NK-92 (cell line): ENCODE data around the gene CEP135.
"Not testable (repeated sequence)": the region's sequence is repeated elsewhere in the genome, so short reads cannot be mapped to it uniquely, and the experiment has no call there.

Experiments
- DNase-seq: peaks from one replicate; lab custom pipeline; 2025; ENCODE audit not compliant: unreplicated experiment; lab: John Stamatoyannopoulos, UW

The CEP135 gene

DNA sequence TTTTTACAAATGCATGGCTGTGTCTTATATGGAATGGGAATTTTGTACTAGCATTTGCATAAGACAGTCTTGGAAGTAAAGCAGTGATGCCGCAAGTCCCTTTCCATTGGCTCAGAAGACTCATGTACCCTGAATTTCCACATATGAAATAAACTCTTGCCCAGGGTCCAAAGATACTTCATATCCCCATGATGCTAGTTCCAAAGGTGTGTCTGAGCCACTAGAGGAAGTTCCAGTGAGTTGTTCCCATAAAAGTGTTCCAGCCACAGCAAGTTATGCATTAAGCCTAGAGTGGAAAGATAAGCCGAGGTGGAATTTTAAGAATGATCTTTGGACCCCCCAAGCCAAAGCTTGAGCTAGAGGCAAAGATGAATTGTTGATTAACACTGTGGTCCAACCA is 9.3 kb upstream of the CEP135 start:
- DNase-seq = no peak

- no peak for DNase-seq
Measured at GRCh38 chr4:55941881-55942396, 6.8 kb upstream of the CEP135 start.

DNA sequence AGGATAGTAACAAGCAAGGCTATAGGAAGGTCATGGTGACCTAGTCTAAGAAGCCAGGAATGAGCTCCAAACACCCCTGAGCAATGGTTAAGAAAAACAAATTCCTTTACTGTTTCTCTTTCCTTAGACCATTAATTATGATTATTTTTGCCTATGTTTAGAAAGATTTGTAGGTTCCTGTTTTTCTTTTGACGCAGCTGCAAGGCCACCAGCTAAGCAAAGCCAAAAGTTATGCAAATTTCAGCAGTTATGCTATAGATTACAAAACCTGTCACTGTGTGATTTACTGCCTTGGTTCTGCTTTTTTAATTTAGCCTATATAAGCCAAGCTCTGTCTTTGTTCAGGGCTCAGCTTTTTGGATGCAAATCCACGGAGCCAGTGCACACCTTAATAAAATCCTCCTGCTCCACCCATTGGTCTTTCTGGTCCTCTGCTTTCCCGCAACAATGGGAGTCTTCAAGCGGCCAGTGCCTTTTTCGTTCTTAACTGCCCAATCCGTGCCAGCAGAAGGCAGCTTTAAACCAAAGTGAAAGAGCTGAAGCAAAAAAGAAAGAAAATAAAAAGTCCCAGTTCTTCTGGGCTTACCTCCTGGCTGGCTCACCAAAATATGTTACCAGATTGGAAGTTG is 1.4 kb upstream of the CEP135 start:
- DNase-seq = no peak

- no peak for DNase-seq
Measured at GRCh38 chr4:55947912-55948725, 626 bp upstream of the CEP135 start.

DNA sequence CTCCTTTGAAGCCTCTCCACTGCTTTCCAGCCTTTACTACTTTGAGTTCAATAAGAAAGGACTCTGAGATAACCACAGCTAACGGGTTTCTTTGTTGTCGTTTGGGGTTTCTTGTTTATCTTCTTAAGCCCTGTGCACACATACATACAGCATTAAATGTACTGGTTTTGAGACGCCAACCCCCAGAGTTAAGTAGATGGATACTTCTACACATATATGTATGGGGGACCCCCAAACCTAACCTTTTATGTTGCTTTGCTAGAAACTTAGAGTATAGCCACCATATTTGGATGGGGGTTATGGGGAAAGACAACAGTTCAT is 697 bp downstream of the CEP135 start:
- no peak for DNase-seq

GRCh38 chr4:55951191-55951922 is 2.6 kb downstream of the CEP135 start:
- no peak for DNase-seq

DNA sequence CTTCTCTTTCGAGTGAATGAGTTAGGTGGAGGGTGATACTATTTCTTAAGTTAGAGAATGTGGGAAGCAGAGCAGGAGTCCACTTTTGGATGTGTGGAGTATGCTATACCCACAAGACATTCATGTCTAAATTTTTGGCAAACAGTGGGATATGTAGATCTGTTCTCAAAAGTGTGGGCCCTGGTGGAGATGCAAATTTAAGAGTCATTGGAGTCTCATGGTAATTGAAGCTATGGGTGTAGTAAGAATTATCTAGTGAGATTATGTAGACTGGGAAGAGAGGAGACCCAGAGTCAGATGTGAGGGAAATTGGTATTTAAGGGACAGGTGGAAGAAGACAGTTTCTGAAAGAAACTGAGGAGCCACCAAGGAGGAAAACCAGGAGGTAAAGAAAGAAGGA is 7.0 kb downstream of the CEP135 start:
- no peak for DNase-seq

GRCh38 chr4:55959655-55960054 is 10.9 kb downstream of the CEP135 start:
- no peak for DNase-seq

- DNase-seq = no peak
Measured at GRCh38 chr4:55964046-55964445, 15.3 kb downstream of the CEP135 start.

DNA sequence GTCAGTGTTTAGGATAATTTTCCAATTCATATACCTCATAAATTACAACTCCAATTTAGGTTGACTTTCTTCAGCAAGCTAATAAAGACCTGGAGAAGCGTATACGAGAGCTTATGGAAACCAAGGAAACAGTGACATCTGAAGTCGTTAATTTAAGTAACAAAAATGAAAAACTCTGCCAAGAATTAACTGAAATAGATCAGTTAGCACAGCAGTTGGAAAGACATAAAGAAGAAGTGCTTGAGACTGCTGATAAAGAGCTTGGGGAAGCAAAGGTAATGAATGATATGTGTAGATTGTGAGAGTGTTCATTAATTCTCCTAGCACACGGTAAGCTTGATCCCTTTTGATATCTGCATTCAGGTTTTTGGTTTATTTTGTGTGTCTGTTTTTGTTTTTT is 16.8 kb downstream of the CEP135 start:
- DNase-seq = no peak

- not testable (repeated sequence) for DNase-seq
Measured at GRCh38 chr4:55966324-55966723, 17.6 kb downstream of the CEP135 start.

- DNase-seq = no peak
Measured at GRCh38 chr4:55967376-55967775, 18.6 kb downstream of the CEP135 start.

GRCh38 chr4:55973650-55974049 is 24.9 kb downstream of the CEP135 start:
- no peak for DNase-seq

- no peak for DNase-seq
Measured at GRCh38 chr4:55977811-55978210, 29.1 kb downstream of the CEP135 start.

DNA sequence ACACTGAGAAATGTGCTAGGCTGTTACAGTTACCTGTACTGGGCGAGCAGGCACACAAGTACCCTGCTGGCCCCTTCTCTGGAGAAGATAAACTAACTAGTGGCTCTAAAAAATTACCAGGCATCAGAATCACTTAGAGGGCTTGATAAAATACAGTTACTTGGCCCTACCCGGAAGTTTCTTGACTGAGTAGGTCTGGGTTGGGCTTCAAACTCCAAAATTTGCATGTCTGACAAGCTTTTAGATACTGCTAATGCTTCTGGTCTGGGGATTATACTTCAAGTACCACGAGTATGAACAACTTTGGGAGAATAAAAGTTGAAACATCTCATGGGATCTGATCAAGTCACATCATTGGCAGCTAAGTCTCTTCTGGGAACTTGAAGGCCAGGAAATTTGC is 30.8 kb downstream of the CEP135 start:
- DNase-seq = no peak

- DNase-seq = no peak
Measured at GRCh38 chr4:55980725-55981124, 32.0 kb downstream of the CEP135 start.

DNA sequence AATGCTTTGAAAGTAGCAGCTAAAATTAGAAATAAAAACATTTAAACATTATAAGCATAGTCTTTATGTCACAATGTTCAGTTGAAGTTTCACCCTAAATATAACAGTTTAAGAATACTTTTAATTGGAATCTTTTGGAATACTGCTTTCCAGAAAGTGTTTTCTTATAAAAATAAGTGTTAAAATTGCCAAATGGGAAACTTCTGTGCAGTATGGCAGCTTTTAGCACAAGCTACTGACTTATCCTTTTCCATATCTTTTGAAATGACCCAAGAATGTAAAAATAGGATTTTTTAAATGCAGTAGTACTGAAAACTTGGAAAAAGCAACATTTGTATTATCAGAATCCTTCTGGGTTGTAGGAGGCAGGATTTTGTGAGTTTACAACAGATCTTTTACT is 34.2 kb downstream of the CEP135 start:
- DNase-seq = no peak

GRCh38 chr4:55989766-55990165 is 41.0 kb downstream of the CEP135 start:
- DNase-seq = no peak

GRCh38 chr4:55993994-55994663 is 45.4 kb downstream of the CEP135 start:
- no peak for DNase-seq

GRCh38 chr4:55996646-55997045 is 47.9 kb downstream of the CEP135 start:
- DNase-seq = no peak

GRCh38 chr4:56003606-56004005 is 54.9 kb downstream of the CEP135 start:
- no peak for DNase-seq
